IgD-negative memory B cell (primary cell): ENCODE data around the gene AFG3L2. TPM values are rescaled to one million over a fixed set of nuclear protein-coding genes. Genes with fewer than 3 reads are reported as not detected.

Experiments
- H3K27ac Mint-ChIP-seq, 3 donors: one replicate each; pipeline ENCODE4 v1.8.0; 2020 to 2022; ENCODE audit warnings: mild to moderate bottlenecking in 3 of 3, mixed read lengths in 3 of 3, moderate library complexity in 1 of 3
- H3K27me3 Mint-ChIP-seq: one replicate; pipeline ENCODE4 v1.8.0; 2021; ENCODE audit warnings: mixed read lengths
- H3K36me3 Mint-ChIP-seq: one replicate; pipeline ENCODE4 v1.8.0; 2020; ENCODE audit warnings: mild to moderate bottlenecking, mixed read lengths
- H3K4me1 Mint-ChIP-seq, 3 donors: one replicate each; pipeline ENCODE4 v1.8.0; 2020 to 2022; ENCODE audit warnings: mixed read lengths in 3 of 3, mild to moderate bottlenecking in 1 of 3
- H3K4me3 Mint-ChIP-seq, 4 donors: one replicate each; pipeline ENCODE4 v1.8.0; 2020 to 2022; ENCODE audit warnings: mild to moderate bottlenecking in 4 of 4, mixed read lengths in 4 of 4, moderate library complexity in 3 of 4
- H3K9me3 Mint-ChIP-seq, 3 donors: one replicate each; pipeline ENCODE4 v1.8.0; 2020 to 2021; ENCODE audit warnings: mixed read lengths in 3 of 3, mild to moderate bottlenecking in 1 of 3
- polyA plus RNA-seq: library from polyadenylated mRNA; unstranded; fragments of 300-500 nt; fragmentation: Illumina TruSeq; gene quantifications from one replicate; pipeline ENCODE4 v1.2.3, GENCODE V29; 2021

The AFG3L2 gene
- polyA plus RNA-seq, 1 donor from 2014 or later = 27.9 TPM

- H3K4me1 Mint-ChIP-seq = peaks cover 27 to 35% (median 30%) of the 10 kb centered on the region in 3 donors
- H3K4me3 Mint-ChIP-seq = peak overlapping the region in 1 of 4 donors; percentile 76
- peaks cover 5% of the 10 kb centered on the region for H3K27me3 Mint-ChIP-seq
- peaks cover 6% of the 10 kb centered on the region for H3K36me3 Mint-ChIP-seq
- no peak overlapping the region for H3K27ac Mint-ChIP-seq
- H3K9me3 Mint-ChIP-seq = peaks cover 0 to 7% (median 5%) of the 10 kb centered on the region in 3 donors
Measured at GRCh38 chr18:12313530-12314245, 63.3 kb downstream of the AFG3L2 start.

DNA sequence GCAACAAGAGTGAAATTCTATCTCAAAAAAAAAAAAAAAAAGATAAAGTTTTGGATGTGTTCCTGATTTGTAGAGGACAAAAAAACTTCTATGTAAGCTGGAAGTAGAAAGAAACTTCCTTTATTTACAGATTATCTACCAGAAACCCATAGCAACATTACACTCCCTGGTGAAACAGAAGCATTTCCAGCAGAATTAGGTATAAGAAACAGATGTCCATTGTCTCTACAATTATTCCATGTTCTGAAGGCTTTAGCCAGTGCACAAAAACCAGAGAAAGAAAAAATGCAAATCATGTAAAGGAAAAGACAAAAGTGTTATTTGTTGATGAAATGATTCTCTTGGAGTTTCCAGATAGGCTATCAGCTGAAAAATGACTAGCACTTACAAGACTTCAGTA lies 64.1 kb downstream of the AFG3L2 start:
- H3K27me3 Mint-ChIP-seq = peaks cover 5% of the 10 kb centered on the region

GRCh38 chr18:12310762-12311161 lies 66.3 kb downstream of the AFG3L2 start:
- no peak overlapping the region for H3K27ac Mint-ChIP-seq
- H3K4me3 Mint-ChIP-seq = peak overlapping the region in 1 of 4 donors; percentile 35
- H3K27me3 Mint-ChIP-seq = peaks cover 22% of the 10 kb centered on the region
- H3K9me3 Mint-ChIP-seq = peaks cover 0 to 7% (median 5%) of the 10 kb centered on the region in 3 donors
- H3K36me3 Mint-ChIP-seq = peaks cover 8% of the 10 kb centered on the region
- peaks cover 14 to 23% (median 22%) of the 10 kb centered on the region in 3 donors for H3K4me1 Mint-ChIP-seq

More for the DNA sequence above, 64.1 kb downstream of the AFG3L2 start:
- H3K9me3 Mint-ChIP-seq = peaks cover 0 to 7% (median 5%) of the 10 kb centered on the region in 3 donors
- no peak overlapping the region for H3K4me3 Mint-ChIP-seq
- no peak overlapping the region for H3K27ac Mint-ChIP-seq
- H3K4me1 Mint-ChIP-seq = peaks cover 20 to 29% (median 23%) of the 10 kb centered on the region in 3 donors
- H3K36me3 Mint-ChIP-seq = peaks cover 6% of the 10 kb centered on the region

DNA sequence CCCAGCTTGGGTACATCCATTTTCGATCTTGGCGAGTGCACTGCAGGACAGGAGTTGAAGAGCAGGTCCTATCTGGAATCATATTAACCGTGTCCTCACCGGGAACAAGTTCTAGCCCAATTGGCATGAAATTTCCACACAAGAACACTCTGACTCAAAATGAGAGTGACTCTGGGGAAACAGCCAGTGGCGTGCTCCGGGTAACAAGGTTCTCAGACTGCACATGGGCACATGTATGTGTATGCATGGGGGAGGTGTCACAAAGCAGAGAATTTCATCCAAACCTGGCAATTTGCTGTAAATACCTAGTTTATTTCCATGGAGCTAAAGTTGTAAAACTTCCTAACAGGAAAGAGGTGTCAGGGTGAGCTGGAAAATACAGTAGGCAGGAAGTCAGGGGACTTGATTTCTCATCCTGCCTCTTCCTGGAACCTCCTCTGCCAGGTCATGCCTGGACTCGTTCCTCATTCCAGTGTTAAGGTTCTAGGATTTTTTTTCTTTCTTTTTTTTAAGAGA lies 67.3 kb downstream of the AFG3L2 start:
- no peak overlapping the region for H3K27ac Mint-ChIP-seq
- peaks cover 9 to 17% (median 15%) of the 10 kb centered on the region in 3 donors for H3K4me1 Mint-ChIP-seq
- peaks cover 0 to 7% (median 4%) of the 10 kb centered on the region in 3 donors for H3K9me3 Mint-ChIP-seq
- H3K27me3 Mint-ChIP-seq = peaks cover 25% of the 10 kb centered on the region
- peak overlapping the region; percentile 18 to 71 (median 58) for H3K4me3 Mint-ChIP-seq
- peaks cover 8% of the 10 kb centered on the region for H3K36me3 Mint-ChIP-seq

- H3K27me3 Mint-ChIP-seq = peaks cover 33% of the 10 kb centered on the region
- peaks cover 8% of the 10 kb centered on the region for H3K36me3 Mint-ChIP-seq
- peak overlapping the region; percentile 66 to 92 (median 80) for H3K4me3 Mint-ChIP-seq
- peaks cover 0 to 7% (median 4%) of the 10 kb centered on the region in 3 donors for H3K9me3 Mint-ChIP-seq
- H3K4me1 Mint-ChIP-seq = peaks cover 9 to 14% (median 9%) of the 10 kb centered on the region in 3 donors
- H3K27ac Mint-ChIP-seq = no peak overlapping the region
Measured at GRCh38 chr18:12308386-12309100, 68.5 kb downstream of the AFG3L2 start.

DNA sequence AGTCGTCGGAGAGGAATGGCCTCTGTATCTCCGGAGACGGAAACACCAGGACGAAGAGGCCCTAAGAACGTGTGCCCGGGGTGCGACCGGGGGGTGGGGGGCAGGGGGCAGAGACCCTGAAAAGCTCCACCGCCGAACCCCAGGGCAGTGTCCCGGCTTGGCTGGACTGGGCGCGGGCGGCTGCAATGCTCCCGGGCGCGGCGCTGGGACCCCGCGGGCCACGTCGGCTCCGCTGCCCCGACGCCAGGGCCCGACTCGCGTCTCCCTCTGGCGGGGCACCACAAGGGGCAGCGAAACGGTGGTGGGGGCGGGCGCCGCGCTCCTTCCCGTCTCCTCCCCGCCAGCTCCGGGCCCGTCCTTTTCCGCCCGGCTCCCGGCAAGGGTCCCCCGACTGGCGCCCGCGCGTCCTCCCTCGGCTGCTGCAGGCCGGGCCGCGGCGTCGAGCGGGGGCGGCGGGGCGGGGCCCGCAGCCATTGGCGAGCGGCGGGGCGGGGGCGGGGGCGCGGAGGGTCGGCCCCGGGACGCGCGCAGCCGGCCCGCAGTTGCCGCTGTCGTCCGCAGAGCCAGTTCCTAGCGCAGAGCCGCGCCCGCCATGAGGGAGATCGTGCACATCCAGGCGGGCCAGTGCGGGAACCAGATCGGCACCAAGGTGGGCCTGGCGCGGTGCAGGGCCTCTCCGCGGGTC lies 69.2 kb downstream of the AFG3L2 start, which contains the start of gene TUBB6:
TSS of gene TUBB6 (plus strand) at position 541 of the 685 bp plus-strand sequence. CDS start at position 593, 52 bp downstream.
- peaks cover 9 to 14% (median 9%) of the 10 kb centered on the region in 3 donors for H3K4me1 Mint-ChIP-seq
- peak within 1 kb of the TSS in 2 of 3 donors; percentile 31 to 65 for H3K27ac Mint-ChIP-seq
- peaks cover 33% of the 10 kb centered on the region for H3K27me3 Mint-ChIP-seq
- H3K36me3 Mint-ChIP-seq = peaks cover 6% of the 10 kb centered on the region
- peak within 1 kb of the TSS; percentile 76 to 97 (median 92) for H3K4me3 Mint-ChIP-seq
- H3K9me3 Mint-ChIP-seq = peaks cover 0 to 7% (median 0%) of the 10 kb centered on the region in 3 donors

DNA sequence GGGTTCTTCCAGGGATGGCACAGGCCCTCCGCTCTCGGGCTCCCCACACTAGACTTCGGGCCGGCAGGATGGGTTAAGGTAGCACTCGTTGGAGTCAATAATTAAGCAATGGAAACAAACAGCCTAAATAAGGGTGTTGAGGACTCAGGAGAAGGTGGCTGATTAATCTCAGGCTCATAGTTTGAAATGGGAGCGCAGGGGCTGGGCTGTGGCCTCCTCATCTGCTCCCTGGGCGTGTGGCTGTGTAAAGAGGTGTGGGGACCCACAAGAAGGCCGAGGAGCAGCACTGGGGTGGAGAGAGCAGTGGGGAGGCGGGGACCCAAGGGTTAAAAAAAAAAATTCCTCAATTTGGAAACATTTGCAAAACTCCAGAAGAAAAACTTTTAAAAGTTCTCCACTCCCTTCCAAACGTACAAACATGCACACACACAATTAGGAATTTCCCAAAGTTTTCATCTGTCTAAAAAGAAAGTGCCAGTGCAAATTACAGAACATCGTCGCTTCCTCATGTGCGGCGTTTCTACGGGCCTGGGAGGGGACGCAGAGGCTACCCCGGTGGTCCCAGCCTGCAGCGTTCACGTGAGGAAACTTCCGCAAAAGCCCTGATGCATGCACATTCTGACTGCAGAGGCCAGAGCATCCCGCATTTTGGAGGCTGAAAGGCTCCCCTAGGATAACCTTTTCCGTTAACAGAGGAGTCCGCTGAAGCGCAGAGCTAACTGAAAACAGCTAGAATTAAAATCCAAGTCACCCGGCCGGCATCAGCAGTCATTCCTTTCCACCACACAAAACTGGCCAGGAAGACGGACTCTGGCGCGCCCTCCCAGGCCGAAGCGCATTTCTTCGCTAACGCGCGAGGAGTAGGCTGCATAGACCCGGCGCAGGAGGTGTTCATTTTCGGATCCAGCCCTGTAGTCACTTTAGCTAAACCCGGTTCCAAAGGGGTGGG lies 70.0 kb downstream of the AFG3L2 start:
- Mint-ChIP-seq H3K4me3 (peak overlapping the region; percentile 76 to 97 (median 92)), H3K27me3 (peaks cover 33% of the 10 kb centered on the region), H3K4me1 (peaks cover 9 to 14% (median 9%) of the 10 kb centered on the region in 3 donors), H3K27ac (peak overlapping the region in 2 of 3 donors; percentile 31 to 65), H3K9me3 (peaks cover 0 to 6% (median 0%) of the 10 kb centered on the region in 3 donors), H3K36me3 (peaks cover 6% of the 10 kb centered on the region)

DNA sequence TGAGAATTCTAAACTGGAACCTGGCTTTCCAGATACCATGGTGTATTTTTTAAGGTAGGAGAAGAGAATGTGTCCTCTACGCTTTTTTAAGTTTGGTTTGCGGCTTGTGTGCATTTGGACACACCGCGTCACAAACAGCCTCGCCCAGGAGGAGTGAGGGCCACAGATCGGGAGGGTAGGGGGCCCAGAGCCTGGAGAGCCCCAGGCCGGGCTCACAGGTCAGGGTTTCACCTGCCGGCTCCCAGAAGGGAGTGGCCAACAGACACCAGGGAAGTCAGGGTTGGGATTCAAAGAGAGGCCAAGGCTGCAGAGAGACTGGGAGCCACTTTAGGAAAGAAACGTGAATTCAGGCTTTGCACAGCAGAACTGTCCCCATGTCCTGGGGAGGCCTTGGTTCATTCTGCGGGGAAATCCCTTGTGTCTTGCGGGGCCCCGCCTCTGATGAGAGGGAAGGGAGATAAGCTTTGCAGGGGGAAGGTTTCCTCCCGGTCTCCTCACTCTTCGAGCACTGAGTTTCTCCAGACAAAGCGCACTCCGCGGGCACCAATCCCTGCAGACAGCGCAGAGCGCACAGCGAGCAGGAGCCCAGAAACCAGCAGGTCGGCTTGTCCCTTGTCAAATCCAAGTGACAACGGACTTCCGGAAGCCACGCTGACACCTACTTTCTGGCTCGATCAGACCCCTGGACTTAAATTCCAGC lies 70.9 kb downstream of the AFG3L2 start:
- Mint-ChIP-seq H3K4me1 (peaks cover 9 to 14% (median 9%) of the 10 kb centered on the region in 3 donors), H3K36me3 (peaks cover 2% of the 10 kb centered on the region), H3K27me3 (peaks cover 38% of the 10 kb centered on the region), H3K27ac (peak overlapping the region in 1 of 3 donors; percentile 65), H3K9me3 (no peaks in the 10 kb centered on the region), H3K4me3 (peak overlapping the region in 3 of 4 donors; percentile 23 to 92 (median 72))

DNA sequence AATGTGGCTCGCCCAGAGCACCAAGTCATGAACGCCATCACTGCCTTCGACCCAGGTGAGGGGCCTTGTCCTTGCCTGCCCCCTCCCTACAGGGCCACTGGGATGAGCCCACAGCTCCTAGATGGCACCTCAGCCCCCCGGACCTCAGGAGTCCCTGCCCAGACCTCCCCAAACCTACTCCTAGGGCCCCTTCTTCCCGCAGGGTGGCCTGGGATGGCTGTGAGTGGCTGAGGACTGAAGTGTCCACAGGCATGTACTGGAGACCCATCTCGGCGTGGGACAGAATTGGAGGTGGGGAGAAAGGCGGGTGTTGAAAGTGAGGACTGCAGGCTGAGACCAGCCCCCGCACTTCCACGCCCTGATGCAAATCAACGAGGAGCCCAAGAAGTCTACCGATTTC lies 71.8 kb downstream of the AFG3L2 start:
- Mint-ChIP-seq H3K4me1 (peaks cover 9 to 14% (median 9%) of the 10 kb centered on the region in 3 donors), H3K27me3 (peaks cover 42% of the 10 kb centered on the region), H3K9me3 (no peaks in the 10 kb centered on the region), H3K36me3 (peaks cover 2% of the 10 kb centered on the region), H3K27ac (no peak overlapping the region), H3K4me3 (peak overlapping the region in 1 of 4 donors; percentile 4)

- no peaks in the 10 kb centered on the region for H3K9me3 Mint-ChIP-seq
- peaks cover 2% of the 10 kb centered on the region for H3K36me3 Mint-ChIP-seq
- peaks cover 40% of the 10 kb centered on the region for H3K27me3 Mint-ChIP-seq
- no peak overlapping the region for H3K27ac Mint-ChIP-seq
- peak overlapping the region; percentile 4 to 67 (median 18) for H3K4me3 Mint-ChIP-seq
- peaks cover 9 to 13% (median 9%) of the 10 kb centered on the region in 3 donors for H3K4me1 Mint-ChIP-seq
Measured at GRCh38 chr18:12304351-12305210, 72.4 kb downstream of the AFG3L2 start.

- H3K9me3 Mint-ChIP-seq = no peaks in the 10 kb centered on the region
- no peak overlapping the region for H3K27ac Mint-ChIP-seq
- no peak overlapping the region for H3K4me3 Mint-ChIP-seq
- peaks cover 9 to 10% (median 9%) of the 10 kb centered on the region in 3 donors for H3K4me1 Mint-ChIP-seq
- H3K36me3 Mint-ChIP-seq = peaks cover 2% of the 10 kb centered on the region
- peaks cover 37% of the 10 kb centered on the region for H3K27me3 Mint-ChIP-seq
Measured at GRCh38 chr18:12302391-12303147, 74.5 kb downstream of the AFG3L2 start.
